Osteoblast (primary cell): Measurements from ENCODE around the gene JADE3. TPM values are rescaled to one million over a fixed set of nuclear protein-coding genes. Genes with fewer than 3 reads are reported as not detected.

ENCODE experiments used
- DNase-seq: peaks from one replicate; pipeline ENCODE4 v3.0.0; 2011; ENCODE audit warnings: low spot score, mixed read lengths; ENCODE audit not compliant: insufficient read length; ENCODE audit errors: missing footprints
- H2AFZ ChIP-seq: 2 replicates; pipeline ENCODE4 v1.6.0; 2011; ENCODE audit warnings: mild to moderate bottlenecking, low read length
- H3K27ac ChIP-seq: 2 replicates; pipeline ENCODE4 v1.5.1; 2011; ENCODE audit warnings: mild to moderate bottlenecking, low read depth, low read length, moderate library complexity
- H3K27me3 ChIP-seq: 2 replicates; pipeline ENCODE4 v1.6.0; 2012; ENCODE audit warnings: mild to moderate bottlenecking, control low read depth, inconsistent platforms, low read length, moderate library complexity; ENCODE audit not compliant: insufficient read depth
- H3K36me3 ChIP-seq: 2 replicates; pipeline ENCODE4 v1.5.1; 2011; ENCODE audit warnings: mild to moderate bottlenecking, low read length, control low read depth, moderate library complexity; ENCODE audit not compliant: insufficient read depth
- H3K4me1 ChIP-seq: 2 replicates; pipeline ENCODE4 v1.5.1; 2011; ENCODE audit warnings: mild to moderate bottlenecking, low read length, control low read depth, moderate library complexity; ENCODE audit not compliant: insufficient read depth
- H3K4me2 ChIP-seq: 2 replicates; pipeline ENCODE4 v1.6.0; 2011; ENCODE audit warnings: mild to moderate bottlenecking, low read length; ENCODE audit not compliant: insufficient read depth
- H3K4me3 ChIP-seq: fragments of 200-600 bp; sonication (generic); 3 replicates; pipeline ENCODE4 v1.5.1; 2012; ENCODE audit warnings: mild to moderate bottlenecking, low read length, inconsistent platforms; ENCODE audit not compliant: insufficient read depth
- H3K79me2 ChIP-seq: 2 replicates; pipeline ENCODE4 v1.6.0; 2012; ENCODE audit warnings: mild to moderate bottlenecking, low read length, control low read depth, inconsistent platforms; ENCODE audit not compliant: insufficient read depth
- H3K9me3 ChIP-seq: 2 replicates; pipeline ENCODE4 v1.5.1; 2011; ENCODE audit warnings: low read depth, low read length, control low read depth
- H4K20me1 ChIP-seq: 2 replicates; pipeline ENCODE4 v1.6.0; 2012; ENCODE audit warnings: mild to moderate bottlenecking, low read length, control low read depth; ENCODE audit not compliant: insufficient read depth
- total RNA-seq: library from RNA; depleted of rRNA; stranded (reverse); fragments of >200 nt; gene quantifications from 2 replicates; pipeline ENCODE4 v1.2.3, GENCODE V29; 2012
- TF ChIP-seq, protein P1 (sequence below): IDR thresholded peaks from 2 replicates; pipeline ENCODE4 v1.5.1; 2011; ENCODE audit warnings: mild to moderate bottlenecking, low read depth, low read length, moderate library complexity; ENCODE audit errors: extremely low read depth

JADE3 gene
- total RNA-seq, 1 donor: 4.7 TPM

DNA sequence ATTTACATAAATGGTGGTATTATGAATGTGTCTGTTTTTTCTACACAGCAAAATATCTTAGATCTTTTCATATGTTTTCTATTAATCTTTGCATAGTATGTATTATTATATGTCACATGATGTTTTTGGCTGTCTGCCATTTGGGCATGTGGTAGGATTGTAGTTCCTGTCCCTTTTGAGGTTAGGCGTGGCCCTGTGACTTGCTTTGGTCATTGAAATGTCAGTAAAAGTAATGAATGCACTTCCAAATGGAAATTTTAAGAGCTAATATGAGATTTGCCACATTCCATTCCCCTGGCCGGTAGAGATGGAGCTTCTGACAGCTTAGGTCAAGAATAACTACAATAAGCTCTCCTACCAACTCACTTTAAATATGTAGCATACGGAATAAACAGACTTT is 45.1 kb downstream of the JADE3 start:
- no peak overlapping the region for H2AFZ ChIP-seq
- no peak overlapping the region for H3K27ac ChIP-seq
- H3K4me2 ChIP-seq: no peak overlapping the region
- H3K79me2 ChIP-seq: peaks cover 5% of the 10 kb centered on the region
- peaks cover 3% of the 10 kb centered on the region for H3K4me1 ChIP-seq
- H3K27me3 ChIP-seq: peaks cover 12% of the 10 kb centered on the region
- H4K20me1 ChIP-seq: peaks cover 3% of the 10 kb centered on the region
- no peaks in the 10 kb centered on the region for H3K36me3 ChIP-seq
- peak; percentile 22 for DNase-seq
- TF ChIP-seq, protein P1, sequence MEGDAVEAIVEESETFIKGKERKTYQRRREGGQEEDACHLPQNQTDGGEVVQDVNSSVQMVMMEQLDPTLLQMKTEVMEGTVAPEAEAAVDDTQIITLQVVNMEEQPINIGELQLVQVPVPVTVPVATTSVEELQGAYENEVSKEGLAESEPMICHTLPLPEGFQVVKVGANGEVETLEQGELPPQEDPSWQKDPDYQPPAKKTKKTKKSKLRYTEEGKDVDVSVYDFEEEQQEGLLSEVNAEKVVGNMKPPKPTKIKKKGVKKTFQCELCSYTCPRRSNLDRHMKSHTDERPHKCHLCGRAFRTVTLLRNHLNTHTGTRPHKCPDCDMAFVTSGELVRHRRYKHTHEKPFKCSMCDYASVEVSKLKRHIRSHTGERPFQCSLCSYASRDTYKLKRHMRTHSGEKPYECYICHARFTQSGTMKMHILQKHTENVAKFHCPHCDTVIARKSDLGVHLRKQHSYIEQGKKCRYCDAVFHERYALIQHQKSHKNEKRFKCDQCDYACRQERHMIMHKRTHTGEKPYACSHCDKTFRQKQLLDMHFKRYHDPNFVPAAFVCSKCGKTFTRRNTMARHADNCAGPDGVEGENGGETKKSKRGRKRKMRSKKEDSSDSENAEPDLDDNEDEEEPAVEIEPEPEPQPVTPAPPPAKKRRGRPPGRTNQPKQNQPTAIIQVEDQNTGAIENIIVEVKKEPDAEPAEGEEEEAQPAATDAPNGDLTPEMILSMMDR: no peak
- H3K9me3 ChIP-seq: no peaks in the 10 kb centered on the region
- no peak overlapping the region for H3K4me3 ChIP-seq

DNA sequence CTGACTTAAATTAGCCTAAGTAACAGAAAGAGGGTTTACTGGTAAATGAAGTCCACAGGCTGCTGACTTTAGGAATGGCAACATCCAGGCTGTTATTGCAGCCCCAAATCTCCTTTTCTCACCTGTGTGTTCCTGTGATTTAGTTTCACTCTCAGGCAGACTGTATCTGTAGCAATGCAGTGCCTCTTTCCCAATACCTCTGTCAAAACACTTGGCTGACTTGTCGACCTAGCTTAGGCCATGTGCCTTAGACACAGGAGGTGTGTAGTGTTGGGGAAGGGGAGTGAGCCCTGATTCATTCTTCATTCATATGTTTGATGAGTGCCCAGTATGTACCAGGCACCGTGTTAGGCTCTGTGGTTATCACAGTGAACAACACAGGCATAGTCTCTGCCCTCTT is 46.9 kb downstream of the JADE3 start:
- DNase-seq: no peak
- H3K36me3 ChIP-seq: no peaks in the 10 kb centered on the region
- H3K79me2 ChIP-seq: peaks cover 5% of the 10 kb centered on the region
- H3K4me3 ChIP-seq: no peak overlapping the region
- H3K27ac ChIP-seq: no peak overlapping the region
- peaks cover 3% of the 10 kb centered on the region for H4K20me1 ChIP-seq
- TF ChIP-seq, protein P1: no peak
- H3K27me3 ChIP-seq: peaks cover 7% of the 10 kb centered on the region
- no peaks in the 10 kb centered on the region for H3K9me3 ChIP-seq
- H3K4me1 ChIP-seq: no peaks in the 10 kb centered on the region
- H3K4me2 ChIP-seq: no peak overlapping the region
- H2AFZ ChIP-seq: no peak overlapping the region

DNA sequence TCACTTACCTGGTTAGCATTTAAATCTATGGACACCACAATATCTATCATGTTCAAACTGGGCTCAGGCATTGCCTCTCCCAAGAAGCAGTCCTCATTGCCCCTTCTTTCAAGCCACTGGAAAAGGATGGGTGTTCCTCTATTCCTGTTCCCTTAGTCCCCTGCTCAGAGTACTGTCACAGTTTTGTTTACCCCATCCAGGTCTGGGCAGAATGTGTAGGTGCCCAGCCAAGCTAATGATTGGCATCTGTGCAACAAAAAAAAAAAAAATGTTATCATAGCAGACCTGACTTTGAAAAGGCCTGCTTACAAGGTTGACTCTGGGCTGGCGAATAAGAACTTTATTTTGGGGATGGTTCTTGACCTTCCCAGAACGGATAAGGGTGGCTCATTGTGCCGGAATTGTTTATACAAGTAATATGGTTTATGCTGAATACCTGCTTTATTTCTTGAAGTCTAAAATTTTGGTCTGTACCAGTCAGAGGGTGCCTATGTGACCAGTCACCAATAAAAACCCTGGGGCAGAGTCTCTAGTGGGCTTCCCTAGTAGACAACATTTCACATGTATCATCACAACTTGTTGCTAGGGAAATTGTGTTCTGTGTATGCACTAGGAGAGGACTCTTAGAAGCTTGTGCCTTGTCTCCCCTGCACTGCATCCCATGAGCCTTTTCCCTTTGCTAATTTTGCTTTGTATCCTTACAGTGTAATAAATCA is 47.9 kb downstream of the JADE3 start:
- Histone ChIP-seq H2AFZ (no peak overlapping the region), H3K27ac (no peak overlapping the region), H3K4me1 (no peaks in the 10 kb centered on the region), H4K20me1 (peaks cover 3% of the 10 kb centered on the region), H3K4me2 (no peak overlapping the region), H3K79me2 (peaks cover 5% of the 10 kb centered on the region), H3K4me3 (no peak overlapping the region), H3K9me3 (no peaks in the 10 kb centered on the region), H3K36me3 (no peaks in the 10 kb centered on the region), H3K27me3 (peaks cover 6% of the 10 kb centered on the region)
- DNase-seq: no peak
- TF ChIP-seq, protein P1: no peak

DNA sequence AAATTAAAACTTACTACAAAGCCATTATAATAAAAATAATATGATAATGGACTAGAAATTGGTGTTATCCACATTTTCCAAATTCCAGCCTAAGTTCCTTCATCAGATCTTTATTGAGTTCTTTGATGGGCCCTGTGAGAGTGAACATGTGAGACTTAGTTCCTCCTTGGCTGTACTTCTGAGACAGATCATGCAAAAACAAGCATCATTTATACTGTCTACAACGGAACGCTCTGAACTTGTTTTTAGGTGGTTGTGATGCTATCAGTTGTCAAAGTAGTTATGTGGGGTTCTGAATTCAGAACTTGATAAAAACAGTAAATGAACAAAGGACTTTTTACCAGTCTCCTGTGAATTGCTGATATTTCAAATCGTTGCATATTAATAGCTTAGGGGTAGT is 48.9 kb downstream of the JADE3 start:
- peaks cover 3% of the 10 kb centered on the region for H4K20me1 ChIP-seq
- no peak overlapping the region for H2AFZ ChIP-seq
- H3K27me3 ChIP-seq: peaks cover 9% of the 10 kb centered on the region
- no peak overlapping the region for H3K27ac ChIP-seq
- no peak overlapping the region for H3K4me3 ChIP-seq
- TF ChIP-seq, protein P1: no peak
- no peaks in the 10 kb centered on the region for H3K36me3 ChIP-seq
- no peaks in the 10 kb centered on the region for H3K9me3 ChIP-seq
- no peak for DNase-seq
- H3K4me1 ChIP-seq: peaks cover 3% of the 10 kb centered on the region
- peaks cover 5% of the 10 kb centered on the region for H3K79me2 ChIP-seq
- H3K4me2 ChIP-seq: no peak overlapping the region
